A673 (cell line): ENCODE results near the gene SLC29A2.

Source experiments
- CTCF ChIP-seq: fragments of 300-800, 200-600 bp; sonication (generic); conservative IDR thresholded peaks from 2 replicates; pipeline ENCODE4 v1.5.1; 2017; ENCODE audit warnings: low read depth, mild to moderate bottlenecking, antibody characterized with exemption, low read length, moderate library complexity, mixed read lengths
- EZH2 ChIP-seq: fragments of 200-600 bp; sonication (generic); IDR thresholded peaks from 2 replicates; pipeline ENCODE4 v1.6.1; 2017; ENCODE audit warnings: borderline replicate concordance, low read depth, mild to moderate bottlenecking, mixed read lengths, antibody characterized with exemption, low read length; ENCODE audit not compliant: poor library complexity, severe bottlenecking

GRCh38 chr11:66326261-66327111 lies 45.1 kb downstream of the SLC29A2 start:
- TF ChIP-seq CTCF (no peak), EZH2 (no peak)
